HG03064 (cell line): ENCODE results near the gene SLC49A3.
"Not testable (repeated sequence)": the region's sequence is repeated elsewhere in the genome, so short reads cannot be mapped to it uniquely, and the experiment has no call there.

Source experiments
- ATAC-seq: cut with Tn5 transposase; IDR thresholded peaks from one replicate; pipeline ENCODE4 v1.9.1; 2021; ENCODE audit warnings: low read depth; ENCODE audit not compliant: unreplicated experiment

Gene SLC49A3

GRCh38 chr4:635066-635835 is 53.7 kb downstream of the SLC49A3 start:
- ATAC-seq, result not testable (repeated sequence)

- ATAC-seq, result no peak
These were observed 54.4 kb downstream of the SLC49A3 start for GRCh38 chr4:634599-634985.

GRCh38 chr4:633976-634598 is 54.9 kb downstream of the SLC49A3 start:
- ATAC-seq, result no peak

DNA sequence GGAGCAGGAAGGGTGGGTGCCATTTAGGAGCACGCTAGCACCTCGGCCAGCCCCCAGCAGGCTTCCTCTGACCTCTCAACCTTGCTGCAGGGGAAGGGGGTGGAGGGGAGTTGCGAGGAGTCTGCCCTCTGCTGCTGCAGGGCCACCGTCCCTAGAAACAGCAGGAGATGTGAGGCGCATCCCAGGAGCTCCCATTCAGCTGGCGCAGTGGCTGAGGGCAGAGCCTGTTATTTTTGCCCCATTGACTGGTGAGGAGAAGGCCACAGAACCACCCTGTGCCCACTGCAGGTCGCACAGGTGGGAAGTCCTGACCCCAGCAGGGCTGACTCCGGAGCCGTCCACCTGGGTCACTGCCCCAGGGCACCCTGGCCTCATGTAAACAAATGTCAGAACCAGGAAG is 55.5 kb downstream of the SLC49A3 start:
- no peak for ATAC-seq

DNA sequence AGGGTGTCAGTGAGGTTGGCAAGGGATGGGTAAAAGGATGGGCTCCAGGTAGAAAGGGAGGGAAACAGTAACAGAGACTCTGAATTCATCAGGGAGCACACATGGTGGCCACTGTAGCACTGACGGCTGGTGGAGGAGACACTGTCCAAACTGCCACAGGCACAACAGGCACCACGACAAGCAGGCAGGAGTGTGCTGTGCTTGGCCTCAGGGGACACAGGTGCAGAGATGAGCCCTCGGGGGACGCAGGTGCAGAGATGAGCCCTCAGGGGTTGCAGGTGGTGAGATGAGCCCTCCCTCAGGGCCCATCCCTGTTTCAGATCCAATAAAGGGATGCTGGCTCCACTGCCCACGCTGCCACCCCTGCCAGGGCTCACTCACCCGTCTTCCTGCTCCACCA is 56.0 kb downstream of the SLC49A3 start:
- no peak for ATAC-seq

GRCh38 chr4:632196-632790 is 56.7 kb downstream of the SLC49A3 start:
- no peak for ATAC-seq
